PC-3 (cell line): ENCODE results near the gene NTRK1.

Experiments
- CTCF ChIP-seq: fragments of 300-600 bp; sonication (generic); conservative IDR thresholded peaks from 2 replicates; pipeline ENCODE4 v1.5.1; 2017; ENCODE audit warnings: antibody characterized with exemption, low read depth, mild to moderate bottlenecking, low read length
- EZH2 ChIP-seq: fragments of 300-600 bp; sonication (generic); IDR thresholded peaks from one replicate; pipeline ENCODE4 v1.6.1; 2017; ENCODE audit warnings: antibody characterized with exemption, mild to moderate bottlenecking, low read length; ENCODE audit not compliant: unreplicated experiment

GRCh38 chr1:156851779-156852417 is 8.8 kb upstream of the NTRK1 start:
- TF ChIP-seq EZH2: no peak
- no peak for TF ChIP-seq CTCF
